ENCODE measurements around the gene ATP1A2.

Gene ATP1A2

GRCh38 chr1:160188341-160188740 is 72.8 kb downstream of the ATP1A2 start:
- H3K27ac ChIP-seq (ENCODE audit: low read depth, low read length): no peak overlapping the region
- no peaks in the 10 kb centered on the region for H3K27me3 ChIP-seq (ENCODE audit: control insufficient read depth, insufficient read depth, low read length)
- peaks cover 4% of the 10 kb centered on the region for H3K4me1 ChIP-seq (ENCODE audit: control insufficient read depth, insufficient read depth, low read length)
- no peak overlapping the region for H3K9ac ChIP-seq (ENCODE audit: low read length)
- H3K4me3 ChIP-seq (ENCODE audit: low read length): no peak overlapping the region
- no peaks in the 10 kb centered on the region for H3K36me3 ChIP-seq (ENCODE audit: control insufficient read depth, insufficient read depth, low read length)

- Histone ChIP-seq H3K4me1 (ENCODE audit: control insufficient read depth, insufficient read depth, low read length) (peaks cover 6% of the 10 kb centered on the region), H3K27me3 (ENCODE audit: control insufficient read depth, insufficient read depth, low read length) (no peaks in the 10 kb centered on the region), H3K4me3 (ENCODE audit: low read length) (no peak within 1 kb of the TSS), H3K36me3 (ENCODE audit: control insufficient read depth, insufficient read depth, low read length) (no peaks in the 10 kb centered on the region), H3K9ac (ENCODE audit: low read length) (no peak within 1 kb of the TSS), H3K27ac (ENCODE audit: low read depth, low read length) (no peak within 1 kb of the TSS)
These were observed 74.4 kb downstream of the ATP1A2 start, which contains the start of gene CASQ1 for GRCh38 chr1:160189649-160190625. CASQ1 (plus strand) TSS chr1:160190575; CDS start chr1:160190752, 177 bp downstream.

DNA sequence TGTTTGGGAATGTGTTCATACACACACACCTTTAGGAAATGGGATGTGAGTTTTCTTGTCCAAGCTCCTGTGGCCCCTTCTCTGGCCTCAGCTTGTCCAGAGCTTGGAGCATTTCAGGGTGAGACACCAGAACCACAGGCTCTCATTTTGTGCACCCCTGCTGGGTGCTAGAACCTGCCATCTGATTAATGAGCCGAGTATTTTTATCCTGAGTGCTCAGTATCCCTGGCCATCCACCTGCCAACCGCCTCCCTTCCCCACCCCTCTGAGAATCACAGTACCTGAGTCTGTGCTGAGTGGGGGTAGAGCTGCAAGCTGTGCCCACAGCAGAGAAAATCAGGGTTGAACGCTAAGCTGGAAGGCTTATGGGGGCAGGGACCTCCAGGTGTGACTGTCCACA is 76.2 kb downstream of the ATP1A2 start:
- no peaks in the 10 kb centered on the region for H3K36me3 ChIP-seq (ENCODE audit: control insufficient read depth, insufficient read depth, low read length)
- peaks cover 6% of the 10 kb centered on the region for H3K4me1 ChIP-seq (ENCODE audit: control insufficient read depth, insufficient read depth, low read length)
- no peak overlapping the region for H3K27ac ChIP-seq (ENCODE audit: low read depth, low read length)
- H3K4me3 ChIP-seq (ENCODE audit: low read length): no peak overlapping the region
- no peak overlapping the region for H3K9ac ChIP-seq (ENCODE audit: low read length)
- no peaks in the 10 kb centered on the region for H3K27me3 ChIP-seq (ENCODE audit: control insufficient read depth, insufficient read depth, low read length)

DNA sequence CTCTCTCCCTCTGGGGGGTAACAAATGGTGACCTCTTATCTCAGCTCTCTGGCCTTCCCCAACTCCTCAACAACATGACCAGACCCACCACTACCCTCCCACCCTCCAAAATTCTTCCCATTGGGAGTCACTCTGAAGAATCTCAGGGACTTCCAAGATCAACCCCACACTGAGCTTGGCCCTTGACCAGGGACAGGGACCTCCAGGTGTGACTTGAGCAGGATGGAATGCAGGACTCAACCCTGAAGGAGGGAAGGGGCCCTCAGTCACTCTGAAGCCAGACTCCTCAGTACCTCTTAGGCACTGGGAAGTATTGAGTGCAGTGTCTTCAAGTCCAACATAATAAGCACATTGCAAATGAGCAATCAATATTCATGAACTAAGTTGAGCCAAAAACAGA is 76.7 kb downstream of the ATP1A2 start:
- H3K4me1 ChIP-seq (ENCODE audit: control insufficient read depth, insufficient read depth, low read length): peaks cover 6% of the 10 kb centered on the region
- no peak overlapping the region for H3K9ac ChIP-seq (ENCODE audit: low read length)
- H3K27ac ChIP-seq (ENCODE audit: low read depth, low read length): no peak overlapping the region
- no peak overlapping the region for H3K4me3 ChIP-seq (ENCODE audit: low read length)
- H3K27me3 ChIP-seq (ENCODE audit: control insufficient read depth, insufficient read depth, low read length): no peaks in the 10 kb centered on the region
- no peaks in the 10 kb centered on the region for H3K36me3 ChIP-seq (ENCODE audit: control insufficient read depth, insufficient read depth, low read length)

Measured in rectal smooth muscle tissue (tissue), 1 donor.